NT2/D1 (cell line): ENCODE data around the gene CCNJ.

ENCODE experiments used
- SUZ12 ChIP-seq: IDR thresholded peaks from 2 replicates; pipeline ENCODE4 v1.6.1; 2011; ENCODE audit not compliant: insufficient read length, insufficient read depth; ENCODE audit errors: extremely low read depth
- YY1 ChIP-seq: IDR thresholded peaks from 2 replicates; pipeline ENCODE4 v1.6.1; 2011; ENCODE audit not compliant: insufficient read length, insufficient read depth
- ZNF274 ChIP-seq: IDR thresholded peaks from 2 replicates; pipeline ENCODE4 v1.6.1; 2011; ENCODE audit warnings: mild to moderate bottlenecking, low read depth, low read length

- TF ChIP-seq ZNF274 (no peak), YY1 (no peak), SUZ12 (no peak)
Measured at GRCh38 chr10:96021332-96021731, 22.1 kb upstream of the CCNJ start.
